Gastrocnemius medialis (tissue), 4 donors: ENCODE results near the gene OBI1. TPM values are rescaled to one million over a fixed set of nuclear protein-coding genes. Genes with fewer than 3 reads are reported as not detected.

Experiments
- ATAC-seq, 2 donors: fragments of 150-250 bp; one replicate each; pipeline ENCODE4 v1.9.1; 2016
- DNase-seq, 2 donors: peaks; one replicate each; pipeline ENCODE4 v3.0.0-alpha.2; 2019
- H3K27ac ChIP-seq, 4 donors: fragments of 200-600 bp; sonication (generic); 1 replicate in 1 of 4; 2 replicates in 3 of 4; pipeline ENCODE4 v1.5.1; 2016 to 2018; ENCODE audit warnings: mild to moderate bottlenecking in 2 of 4, moderate library complexity in 1 of 4
- H3K27me3 ChIP-seq, 3 donors: fragments of 200-600 bp; sonication (generic) in 2 of 3; 1 replicate in 1 of 3; 2 replicates in 2 of 3; pipeline versions ENCODE4 v1.5.1 to v1.6.0; 2016 to 2019; ENCODE audit warnings: mild to moderate bottlenecking in 1 of 3, moderate library complexity in 1 of 3
- H3K36me3 ChIP-seq, 2 donors: fragments of 200-600 bp; sonication (generic) in 1 of 2; one replicate each; pipeline ENCODE4 v1.5.1; 2017 to 2018
- H3K4me1 ChIP-seq, 2 donors: fragments of 200-600 bp; sonication (generic) in 1 of 2; one replicate each; pipeline ENCODE4 v1.5.1; 2016 to 2017; ENCODE audit warnings: mild to moderate bottlenecking in 2 of 2
- H3K4me3 ChIP-seq, 4 donors: fragments of 200-600 bp; sonication (generic) in 3 of 4; 1 replicate in 1 of 4; 2 replicates in 3 of 4; pipeline ENCODE4 v1.5.1; 2016 to 2019; ENCODE audit warnings: mild to moderate bottlenecking in 2 of 4
- H3K9me3 ChIP-seq, 3 donors: fragments of 200-600 bp; sonication (generic) in 2 of 3; 1 replicate in 1 of 3; 2 replicates in 2 of 3; pipeline ENCODE4 v1.5.1; 2016 to 2019
- POLR2A ChIP-seq, 2 donors: fragments of 450-650 bp; IDR thresholded peaks; one replicate each; pipeline ENCODE4 v1.6.1; 2017; ENCODE audit warnings: antibody characterized with exemption in 2 of 2, mild to moderate bottlenecking in 2 of 2, moderate library complexity in 2 of 2
- in situ Hi-C, 4 donors: fragments of 200-750 bp; cut with MboI; loops; one replicate each; pipeline versions ENCODE4 v1.15.0 to v1.8.0; 2017; ENCODE audit warnings: low sequenced_read_pairs in 4 of 4
- intact Hi-C: fragments of 100-400 bp; cut with DNase I; formaldehyde crosslinking; loops from one replicate; pipeline ENCODE4 v1.15.1; 2023; ENCODE audit warnings: low total_unique reads
- total RNA-seq, 4 donors: library from RNA; depleted of rRNA; stranded (reverse); fragments of >200 nt; gene quantifications; one replicate each; pipeline versions ENCODE4 v1.1.0 to v1.2.3, GENCODE V29; 2016
- TF ChIP-seq, protein P1 (sequence below), 5 experiments: fragments of 450-650 bp in 3 of 5; fragments of 200-600 bp in 2 of 5; sonication (generic) in 2 of 5; IDR thresholded peaks in 4 of 5; conservative IDR thresholded peaks in 1 of 5; 1 replicate in 4 of 5; 2 replicates in 1 of 5; pipeline ENCODE4 v1.5.1; 2016 to 2019; ENCODE audit warnings: antibody characterized with exemption in 5 of 5, mild to moderate bottlenecking in 3 of 5, moderate library complexity in 3 of 5

The OBI1 gene
- total RNA-seq, 4 donors from 2014 or later: 4.8 to 6.7 (median 5.8) TPM

DNA sequence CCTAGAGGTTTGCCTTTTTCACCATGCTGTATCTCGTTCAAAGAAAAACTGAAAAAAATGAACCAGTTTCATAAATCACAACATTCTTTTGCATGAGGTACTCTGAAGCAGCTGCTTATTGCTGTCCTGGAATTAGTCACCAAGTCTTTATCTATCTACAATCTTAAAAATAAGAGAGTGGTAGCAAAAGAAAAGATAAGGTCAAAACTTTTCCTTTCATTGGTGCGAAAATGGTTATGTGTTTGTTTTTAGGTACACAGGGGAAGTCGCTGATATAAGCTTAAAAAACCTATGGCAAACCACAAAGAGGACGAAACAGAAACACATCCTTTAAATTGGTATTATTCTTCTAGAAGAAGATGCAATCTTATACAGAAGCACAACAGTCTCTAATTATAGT, 20.7 kb downstream of the OBI1 start:
- no peak overlapping the region for H3K4me3 ChIP-seq
- DNase-seq: no peak
- TF ChIP-seq, protein P1, sequence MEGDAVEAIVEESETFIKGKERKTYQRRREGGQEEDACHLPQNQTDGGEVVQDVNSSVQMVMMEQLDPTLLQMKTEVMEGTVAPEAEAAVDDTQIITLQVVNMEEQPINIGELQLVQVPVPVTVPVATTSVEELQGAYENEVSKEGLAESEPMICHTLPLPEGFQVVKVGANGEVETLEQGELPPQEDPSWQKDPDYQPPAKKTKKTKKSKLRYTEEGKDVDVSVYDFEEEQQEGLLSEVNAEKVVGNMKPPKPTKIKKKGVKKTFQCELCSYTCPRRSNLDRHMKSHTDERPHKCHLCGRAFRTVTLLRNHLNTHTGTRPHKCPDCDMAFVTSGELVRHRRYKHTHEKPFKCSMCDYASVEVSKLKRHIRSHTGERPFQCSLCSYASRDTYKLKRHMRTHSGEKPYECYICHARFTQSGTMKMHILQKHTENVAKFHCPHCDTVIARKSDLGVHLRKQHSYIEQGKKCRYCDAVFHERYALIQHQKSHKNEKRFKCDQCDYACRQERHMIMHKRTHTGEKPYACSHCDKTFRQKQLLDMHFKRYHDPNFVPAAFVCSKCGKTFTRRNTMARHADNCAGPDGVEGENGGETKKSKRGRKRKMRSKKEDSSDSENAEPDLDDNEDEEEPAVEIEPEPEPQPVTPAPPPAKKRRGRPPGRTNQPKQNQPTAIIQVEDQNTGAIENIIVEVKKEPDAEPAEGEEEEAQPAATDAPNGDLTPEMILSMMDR (IDR thresholded peaks at IDR 0.05 in 4 of 5, conservative IDR thresholded peaks at IDR 0.05 in 1 of 5): no peak
- TF ChIP-seq POLR2A (IDR thresholded peaks at IDR 0.05): no peak
- H3K36me3 ChIP-seq: peaks cover 0 to 51% of the 10 kb centered on the region in 2 donors
- H3K27ac ChIP-seq: no peak overlapping the region
- intact Hi-C loops (no loop called here), in situ Hi-C loops (no loop called here)
- H3K9me3 ChIP-seq: no peaks in the 10 kb centered on the region
- H3K27me3 ChIP-seq: no peaks in the 10 kb centered on the region
- ATAC-seq: no peak
- H3K4me1 ChIP-seq: no peaks in the 10 kb centered on the region

DNA sequence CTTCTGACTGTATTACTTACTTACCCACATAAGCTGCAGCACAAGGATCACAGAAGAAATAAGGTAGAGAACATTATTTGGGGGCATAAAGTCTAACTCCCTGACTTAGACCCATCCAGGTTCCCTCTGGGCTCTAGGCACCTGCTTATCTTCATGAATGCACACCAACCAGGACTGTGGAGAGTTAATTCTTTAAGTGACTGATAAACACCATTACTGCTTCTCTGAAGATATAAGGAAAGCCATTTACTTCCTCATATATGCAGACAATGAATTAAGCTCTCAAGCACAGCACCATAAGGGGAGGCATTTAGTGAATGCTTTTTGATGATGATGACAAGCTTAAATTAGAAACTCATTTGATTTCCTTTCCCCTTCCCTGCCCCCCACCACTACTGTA, 22.5 kb downstream of the OBI1 start:
- DNase-seq (no peak), ATAC-seq (no peak)
- TF ChIP-seq POLR2A (IDR thresholded peaks at IDR 0.05): no peak
- TF ChIP-seq, protein P1 (IDR thresholded peaks at IDR 0.05 in 4 of 5, conservative IDR thresholded peaks at IDR 0.05 in 1 of 5): no peak
- in situ Hi-C loops: no loop called here
- intact Hi-C loops: no loop called here
- Histone ChIP-seq H3K9me3 (no peaks in the 10 kb centered on the region), H3K36me3 (peaks cover 0 to 58% of the 10 kb centered on the region in 2 donors), H3K27me3 (no peaks in the 10 kb centered on the region), H3K27ac (no peak overlapping the region), H3K4me1 (no peaks in the 10 kb centered on the region), H3K4me3 (no peak overlapping the region)

DNA sequence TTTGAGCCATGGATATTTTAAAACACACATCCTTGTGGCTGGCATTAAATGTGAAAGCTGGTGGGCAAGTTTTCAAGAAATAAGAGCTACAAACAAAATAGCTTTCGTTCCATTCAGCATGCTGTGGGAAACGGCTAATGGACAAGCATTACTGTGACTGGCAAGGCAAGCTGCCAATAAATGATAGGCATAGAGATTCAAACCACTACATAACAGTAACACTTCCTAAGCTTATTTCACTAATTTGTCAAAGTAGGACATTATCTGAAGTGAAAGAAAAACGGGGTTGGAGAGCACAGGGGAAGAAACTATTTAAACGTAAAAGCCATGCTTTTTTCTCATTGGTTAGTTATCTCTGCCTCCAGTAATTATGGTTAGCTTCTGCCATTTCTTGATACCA, 26.0 kb downstream of the OBI1 start:
- ATAC-seq (no peak), DNase-seq (no peak)
- Histone ChIP-seq H3K27me3 (no peaks in the 10 kb centered on the region), H3K4me3 (no peak overlapping the region), H3K9me3 (no peaks in the 10 kb centered on the region), H3K27ac (no peak overlapping the region), H3K4me1 (no peaks in the 10 kb centered on the region), H3K36me3 (peaks cover 0 to 43% of the 10 kb centered on the region in 2 donors)
- TF ChIP-seq POLR2A (IDR thresholded peaks at IDR 0.05): no peak
- TF ChIP-seq, protein P1 (IDR thresholded peaks at IDR 0.05 in 4 of 5, conservative IDR thresholded peaks at IDR 0.05 in 1 of 5): no peak
- intact Hi-C loops: no loop called here
- in situ Hi-C loops: no loop called here

DNA sequence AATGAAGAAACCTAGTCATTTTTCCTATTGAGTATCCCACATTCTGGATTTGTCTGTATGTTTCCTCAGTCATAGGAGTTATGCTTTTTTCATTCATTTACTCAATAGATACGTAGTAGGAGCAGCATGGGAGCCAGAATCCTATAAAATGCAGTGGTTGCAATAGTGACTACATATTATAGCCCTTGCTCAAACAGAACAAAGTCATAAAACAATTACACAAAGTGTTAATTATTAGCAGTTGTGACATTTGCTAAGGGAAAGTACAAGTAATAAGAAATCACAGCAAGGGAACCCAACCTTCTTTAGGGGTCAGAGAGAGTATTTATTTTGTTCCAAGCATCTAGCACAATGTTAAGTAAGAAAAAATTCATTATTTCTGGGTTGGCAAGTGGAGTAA, 27.9 kb downstream of the OBI1 start:
- DNase-seq (no peak), ATAC-seq (no peak)
- intact Hi-C loops: no loop called here
- H3K27me3 ChIP-seq: no peaks in the 10 kb centered on the region
- peaks cover 0 to 38% of the 10 kb centered on the region in 2 donors for H3K36me3 ChIP-seq
- H3K9me3 ChIP-seq: no peaks in the 10 kb centered on the region
- no peaks in the 10 kb centered on the region for H3K4me1 ChIP-seq
- no peak overlapping the region for H3K4me3 ChIP-seq
- in situ Hi-C loops: no loop called here
- H3K27ac ChIP-seq: no peak overlapping the region
- TF ChIP-seq POLR2A (IDR thresholded peaks at IDR 0.05): no peak
- TF ChIP-seq, protein P1 (IDR thresholded peaks at IDR 0.05 in 4 of 5, conservative IDR thresholded peaks at IDR 0.05 in 1 of 5): no peak

DNA sequence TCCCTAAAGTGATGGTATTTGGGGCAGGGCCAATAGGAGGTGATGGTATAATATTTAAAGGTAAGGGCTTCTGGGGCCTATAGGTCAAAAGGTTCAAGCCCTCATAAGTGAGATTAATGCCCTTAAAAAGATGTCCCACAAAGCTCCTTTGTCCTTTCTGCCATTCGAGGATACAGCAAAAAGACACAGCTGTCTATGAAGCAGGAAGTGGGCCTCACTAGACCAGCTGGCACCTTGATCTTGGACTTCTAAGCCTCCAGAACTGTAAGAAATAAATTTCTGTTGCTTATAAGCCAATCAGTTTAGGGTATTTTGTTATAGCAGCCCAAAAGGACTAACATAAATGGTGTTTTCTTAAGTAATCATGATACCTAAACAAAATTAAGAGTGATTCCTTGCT, 28.4 kb downstream of the OBI1 start:
- H3K9me3 ChIP-seq: no peaks in the 10 kb centered on the region
- intact Hi-C loops: no loop called here
- H3K27me3 ChIP-seq: no peaks in the 10 kb centered on the region
- H3K36me3 ChIP-seq: peaks cover 0 to 38% of the 10 kb centered on the region in 2 donors
- H3K27ac ChIP-seq: no peak overlapping the region
- H3K4me3 ChIP-seq: no peak overlapping the region
- DNase-seq: no peak
- no peak for ATAC-seq
- in situ Hi-C loops: no loop called here
- H3K4me1 ChIP-seq: no peaks in the 10 kb centered on the region
- no peak for TF ChIP-seq POLR2A (IDR thresholded peaks at IDR 0.05)
- TF ChIP-seq, protein P1 (IDR thresholded peaks at IDR 0.05 in 4 of 5, conservative IDR thresholded peaks at IDR 0.05 in 1 of 5): no peak
